GM20000 (cell line): ENCODE results near the gene MCL1.

Source experiments
- DNase-seq: peaks from one replicate; pipeline ENCODE4 v3.0.0; 2012; ENCODE audit warnings: low spot score
- CTCF ChIP-seq: IDR thresholded peaks from 2 replicates; pipeline ENCODE4 v1.5.1; 2012; ENCODE audit warnings: mild to moderate bottlenecking, control low read depth; ENCODE audit errors: extremely low read depth, missing control alignments

Gene MCL1

GRCh38 chr1:150554086-150554452 lies 25.3 kb downstream of the MCL1 start:
- TF ChIP-seq CTCF = no peak

GRCh38 chr1:150553392-150554085 lies 25.9 kb downstream of the MCL1 start:
- TF ChIP-seq CTCF = no peak

More at GRCh38 chr1:150554086-150554452, 25.3 kb downstream of the MCL1 start:
- DNase-seq = no peak

GRCh38 chr1:150552911-150553289 lies 26.5 kb downstream of the MCL1 start:
- no peak for DNase-seq
- TF ChIP-seq CTCF = no peak

More at GRCh38 chr1:150553392-150554085, 25.9 kb downstream of the MCL1 start:
- DNase-seq = no peak

GRCh38 chr1:150552128-150552910 lies 27.1 kb downstream of the MCL1 start:
- no peak for DNase-seq
- no peak for TF ChIP-seq CTCF

GRCh38 chr1:150551784-150552127 lies 27.7 kb downstream of the MCL1 start:
- no peak for TF ChIP-seq CTCF
- DNase-seq = no peak

- no peak for DNase-seq
- no peak for TF ChIP-seq CTCF
Measured at GRCh38 chr1:150551051-150551783, 28.2 kb downstream of the MCL1 start.

- TF ChIP-seq CTCF = no peak
- no peak for DNase-seq
Measured at GRCh38 chr1:150550222-150551050, 29.0 kb downstream of the MCL1 start.
